ENCODE measurements around the gene RNU7-1. TPM values are rescaled to one million over a fixed set of nuclear protein-coding genes. Genes with fewer than 3 reads are reported as not detected.
A peak's percentile ranks its signal among the peaks of the same experiment; 100 is the strongest.

RNU7-1 gene
- total and polyA plus RNA-seq, 10 of the 15 experiments (the other 5 are each of a cell fraction or from before 2014, with no cell fraction given) = not detected

- TF ChIP-seq, protein P1, sequence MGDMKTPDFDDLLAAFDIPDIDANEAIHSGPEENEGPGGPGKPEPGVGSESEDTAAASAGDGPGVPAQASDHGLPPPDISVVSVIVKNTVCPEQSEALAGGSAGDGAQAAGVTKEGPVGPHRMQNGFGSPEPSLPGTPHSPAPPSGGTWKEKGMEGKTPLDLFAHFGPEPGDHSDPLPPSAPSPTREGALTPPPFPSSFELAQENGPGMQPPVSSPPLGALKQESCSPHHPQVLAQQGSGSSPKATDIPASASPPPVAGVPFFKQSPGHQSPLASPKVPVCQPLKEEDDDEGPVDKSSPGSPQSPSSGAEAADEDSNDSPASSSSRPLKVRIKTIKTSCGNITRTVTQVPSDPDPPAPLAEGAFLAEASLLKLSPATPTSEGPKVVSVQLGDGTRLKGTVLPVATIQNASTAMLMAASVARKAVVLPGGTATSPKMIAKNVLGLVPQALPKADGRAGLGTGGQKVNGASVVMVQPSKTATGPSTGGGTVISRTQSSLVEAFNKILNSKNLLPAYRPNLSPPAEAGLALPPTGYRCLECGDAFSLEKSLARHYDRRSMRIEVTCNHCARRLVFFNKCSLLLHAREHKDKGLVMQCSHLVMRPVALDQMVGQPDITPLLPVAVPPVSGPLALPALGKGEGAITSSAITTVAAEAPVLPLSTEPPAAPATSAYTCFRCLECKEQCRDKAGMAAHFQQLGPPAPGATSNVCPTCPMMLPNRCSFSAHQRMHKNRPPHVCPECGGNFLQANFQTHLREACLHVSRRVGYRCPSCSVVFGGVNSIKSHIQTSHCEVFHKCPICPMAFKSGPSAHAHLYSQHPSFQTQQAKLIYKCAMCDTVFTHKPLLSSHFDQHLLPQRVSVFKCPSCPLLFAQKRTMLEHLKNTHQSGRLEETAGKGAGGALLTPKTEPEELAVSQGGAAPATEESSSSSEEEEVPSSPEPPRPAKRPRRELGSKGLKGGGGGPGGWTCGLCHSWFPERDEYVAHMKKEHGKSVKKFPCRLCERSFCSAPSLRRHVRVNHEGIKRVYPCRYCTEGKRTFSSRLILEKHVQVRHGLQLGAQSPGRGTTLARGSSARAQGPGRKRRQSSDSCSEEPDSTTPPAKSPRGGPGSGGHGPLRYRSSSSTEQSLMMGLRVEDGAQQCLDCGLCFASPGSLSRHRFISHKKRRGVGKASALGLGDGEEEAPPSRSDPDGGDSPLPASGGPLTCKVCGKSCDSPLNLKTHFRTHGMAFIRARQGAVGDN (IDR thresholded peaks at IDR 0.05) = peak; percentile 89
- TF ChIP-seq HDGF (IDR thresholded peaks at IDR 0.05) = peak; percentile 87
- 0 out of 2 replicates have a peak, but pooled peaks have one; percentile 3 for TF ChIP-seq LARP7 (IDR thresholded peaks at IDR 0.05)
- peak; percentile 53; the same call in 1 of the 2 replicates for TF ChIP-seq EED (IDR thresholded peaks at IDR 0.05; ENCODE audit: low read depth)
- peak; percentile 88 for TF ChIP-seq RAD21 (IDR thresholded peaks at IDR 0.05; ENCODE audit: insufficient read depth, low read depth, low read length)
- peak; percentile 64; the same call in 1 of the 2 replicates for TF ChIP-seq POLR2AphosphoS5 (IDR thresholded peaks at IDR 0.05; ENCODE audit: low read length)
- peak; percentile 86 to 99 (median 96) for TF ChIP-seq CTCF (IDR thresholded peaks at IDR 0.05 in 2 of 3, conservative IDR thresholded peaks at IDR 0.05 in 1 of 3; ENCODE audit: control insufficient read depth in 2 of 3, extremely low read depth in 1 of 3, insufficient read depth in 1 of 3, low read depth in 3 of 3, low read length in 3 of 3)
- peak; percentile 63 for TF ChIP-seq NRF1 (conservative IDR thresholded peaks at IDR 0.05; ENCODE audit: low read depth, low read length)
- peak; percentile 88 for TF ChIP-seq MXI1 (IDR thresholded peaks at IDR 0.05; ENCODE audit: low read depth, low read length)
- peak; percentile 56; the same call in 1 of the 2 replicates for TF ChIP-seq IRF4 (IDR thresholded peaks at IDR 0.05; ENCODE audit: low read depth, low read length)
- TF ChIP-seq YBX1 (IDR thresholded peaks at IDR 0.05) = no peak
- peak; percentile 86 for TF ChIP-seq ZNF592 (IDR thresholded peaks at IDR 0.05)
- no peak for TF ChIP-seq PAX8 (IDR thresholded peaks at IDR 0.05)
- 0 out of 2 replicates have a peak, but pooled peaks have one; percentile 30 for TF ChIP-seq MYB (IDR thresholded peaks at IDR 0.05; ENCODE audit: borderline replicate concordance, low read depth, low read length)
- no peak for TF ChIP-seq ZNF622 (IDR thresholded peaks at IDR 0.05)
- TF ChIP-seq, protein P2, sequence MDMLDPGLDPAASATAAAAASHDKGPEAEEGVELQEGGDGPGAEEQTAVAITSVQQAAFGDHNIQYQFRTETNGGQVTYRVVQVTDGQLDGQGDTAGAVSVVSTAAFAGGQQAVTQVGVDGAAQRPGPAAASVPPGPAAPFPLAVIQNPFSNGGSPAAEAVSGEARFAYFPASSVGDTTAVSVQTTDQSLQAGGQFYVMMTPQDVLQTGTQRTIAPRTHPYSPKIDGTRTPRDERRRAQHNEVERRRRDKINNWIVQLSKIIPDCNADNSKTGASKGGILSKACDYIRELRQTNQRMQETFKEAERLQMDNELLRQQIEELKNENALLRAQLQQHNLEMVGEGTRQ (IDR thresholded peaks at IDR 0.05; ENCODE audit: borderline replicate concordance, low read depth, low read length) = peak; percentile 46; the same call in 1 of the 2 replicates
- no peak for TF ChIP-seq CBX3 (IDR thresholded peaks at IDR 0.05; ENCODE audit: borderline replicate concordance, low read depth)
- TF ChIP-seq, protein P3, sequence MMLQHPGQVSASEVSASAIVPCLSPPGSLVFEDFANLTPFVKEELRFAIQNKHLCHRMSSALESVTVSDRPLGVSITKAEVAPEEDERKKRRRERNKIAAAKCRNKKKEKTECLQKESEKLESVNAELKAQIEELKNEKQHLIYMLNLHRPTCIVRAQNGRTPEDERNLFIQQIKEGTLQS (IDR thresholded peaks at IDR 0.05; ENCODE audit: borderline replicate concordance, extremely low read depth, low read depth, low read length) = peak; percentile 61; the same call in 1 of the 2 replicates
- TF ChIP-seq TARDBP (IDR thresholded peaks at IDR 0.05; ENCODE audit: borderline replicate concordance) = peak; percentile 55; the same call in 1 of the 2 replicates
Observed at GRCh38 chr12:6965026-6965661, 21.5 kb downstream of the RNU7-1 start (continued).

Data from GM12878 (cell line).